ENCODE data around the gene SKI. TPM values are rescaled to one million over a fixed set of nuclear protein-coding genes. Genes with fewer than 3 reads are reported as not detected.

SKI gene
- total RNA-seq, 4 donors from 2014 or later, result 60.2 to 157 (median 79.0) TPM

DNA sequence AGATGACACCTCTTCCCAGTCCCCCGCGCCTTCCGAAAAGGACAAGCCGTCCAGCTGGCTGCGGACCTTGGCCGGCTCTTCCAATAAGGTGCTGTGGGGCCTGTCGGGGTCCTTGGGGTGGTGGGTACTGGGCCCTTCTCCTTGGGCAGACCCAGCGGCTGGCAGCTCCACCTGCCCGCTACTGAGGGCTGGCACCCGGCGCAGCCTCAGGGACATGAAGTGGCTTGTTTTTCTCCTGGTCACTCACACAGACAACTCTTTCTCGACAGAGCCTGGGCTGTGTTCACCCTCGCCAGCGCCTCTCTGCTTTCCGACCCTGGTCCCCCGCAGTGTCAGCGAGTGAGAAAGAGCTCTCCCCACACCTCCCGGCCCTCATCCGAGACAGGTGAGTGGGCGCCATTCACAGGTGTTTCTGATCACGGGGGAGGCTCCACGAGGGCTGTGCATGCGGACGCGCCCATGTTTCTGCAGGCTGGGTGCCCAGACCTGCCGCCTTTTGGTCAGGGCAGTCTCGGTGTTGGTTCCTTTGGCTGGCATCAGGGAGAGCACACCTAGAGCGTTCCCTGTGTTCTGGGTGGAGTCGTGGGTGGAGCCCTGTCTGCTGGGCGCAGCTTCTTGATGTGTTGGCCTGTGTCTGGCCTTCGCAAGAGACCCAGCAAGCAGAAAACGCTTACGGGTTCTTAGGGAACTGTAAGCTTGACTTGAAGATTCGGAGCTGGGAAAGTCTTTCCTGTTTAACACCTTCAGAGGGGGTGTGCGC, 75.1 kb downstream of the SKI start:
- H3K9me3 ChIP-seq, result no peaks in the 10 kb centered on the region
- peak overlapping the region in 3 of 4 donors; percentile 40 to 86 (median 81) for H3K27ac ChIP-seq
- WGBS, 2 donors (ENCODE audit: low coverage in 1 of 2), result 65 to 85% methylated on average over 4 to 10 of the region's 35 CpGs
- peaks cover 0 to 92% (median 49%) of the 10 kb centered on the region in 3 donors for H3K4me1 ChIP-seq
- H3K4me3 ChIP-seq, result no peak overlapping the region
- TF ChIP-seq EP300 (IDR thresholded peaks at IDR 0.05) (no peak), POLR2A (IDR thresholded peaks at IDR 0.05) (no peak), POLR2AphosphoS5 (IDR thresholded peaks at IDR 0.05) (no peak)
- TF ChIP-seq, protein P1, sequence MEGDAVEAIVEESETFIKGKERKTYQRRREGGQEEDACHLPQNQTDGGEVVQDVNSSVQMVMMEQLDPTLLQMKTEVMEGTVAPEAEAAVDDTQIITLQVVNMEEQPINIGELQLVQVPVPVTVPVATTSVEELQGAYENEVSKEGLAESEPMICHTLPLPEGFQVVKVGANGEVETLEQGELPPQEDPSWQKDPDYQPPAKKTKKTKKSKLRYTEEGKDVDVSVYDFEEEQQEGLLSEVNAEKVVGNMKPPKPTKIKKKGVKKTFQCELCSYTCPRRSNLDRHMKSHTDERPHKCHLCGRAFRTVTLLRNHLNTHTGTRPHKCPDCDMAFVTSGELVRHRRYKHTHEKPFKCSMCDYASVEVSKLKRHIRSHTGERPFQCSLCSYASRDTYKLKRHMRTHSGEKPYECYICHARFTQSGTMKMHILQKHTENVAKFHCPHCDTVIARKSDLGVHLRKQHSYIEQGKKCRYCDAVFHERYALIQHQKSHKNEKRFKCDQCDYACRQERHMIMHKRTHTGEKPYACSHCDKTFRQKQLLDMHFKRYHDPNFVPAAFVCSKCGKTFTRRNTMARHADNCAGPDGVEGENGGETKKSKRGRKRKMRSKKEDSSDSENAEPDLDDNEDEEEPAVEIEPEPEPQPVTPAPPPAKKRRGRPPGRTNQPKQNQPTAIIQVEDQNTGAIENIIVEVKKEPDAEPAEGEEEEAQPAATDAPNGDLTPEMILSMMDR (IDR thresholded peaks at IDR 0.05), result no peak
- H3K27me3 ChIP-seq, result no peaks in the 10 kb centered on the region
- no peak for ATAC-seq
- H3K36me3 ChIP-seq, result peaks cover 0 to 57% of the 10 kb centered on the region in 2 donors

DNA sequence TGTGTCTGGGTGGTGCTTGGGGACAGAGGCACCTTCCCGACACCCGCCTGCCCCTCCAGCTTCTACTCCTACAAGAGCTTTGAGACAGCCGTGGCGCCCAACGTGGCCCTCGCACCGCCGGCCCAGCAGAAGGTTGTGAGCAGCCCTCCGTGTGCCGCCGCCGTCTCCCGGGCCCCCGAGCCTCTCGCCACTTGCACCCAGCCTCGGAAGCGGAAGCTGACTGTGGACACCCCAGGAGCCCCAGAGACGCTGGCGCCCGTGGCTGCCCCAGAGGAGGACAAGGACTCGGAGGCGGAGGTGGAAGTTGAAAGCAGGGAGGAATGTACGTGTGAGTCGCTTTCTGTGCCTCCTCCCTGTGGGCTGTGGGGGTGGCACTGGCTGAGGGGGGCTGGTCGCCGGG, 75.7 kb downstream of the SKI start:
- Histone ChIP-seq H3K27ac (peak overlapping the region in 3 of 4 donors; percentile 40 to 86 (median 81)), H3K4me1 (peaks cover 0 to 86% (median 43%) of the 10 kb centered on the region in 3 donors)

DNA sequence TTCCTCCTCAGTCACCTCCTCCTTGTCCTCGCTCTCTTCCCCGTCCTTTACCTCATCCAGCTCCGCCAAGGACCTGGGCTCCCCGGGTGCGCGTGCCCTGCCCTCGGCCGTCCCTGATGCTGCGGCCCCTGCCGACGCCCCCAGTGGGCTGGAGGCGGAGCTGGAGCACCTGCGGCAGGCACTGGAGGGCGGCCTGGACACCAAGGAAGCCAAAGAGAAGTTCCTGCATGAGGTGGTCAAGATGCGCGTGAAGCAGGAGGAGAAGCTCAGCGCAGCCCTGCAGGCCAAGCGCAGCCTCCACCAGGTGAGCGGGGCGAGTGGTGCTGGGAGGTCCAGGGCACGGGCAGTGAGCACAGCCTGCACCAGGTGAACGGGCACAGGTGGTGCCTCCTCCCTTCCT, 76.2 kb downstream of the SKI start:
- Histone ChIP-seq H3K4me3 (no peak overlapping the region), H3K36me3 (peaks cover 0 to 68% of the 10 kb centered on the region in 2 donors), H3K4me1 (peaks cover 0 to 81% (median 38%) of the 10 kb centered on the region in 3 donors), H3K9me3 (no peaks in the 10 kb centered on the region), H3K27ac (peak overlapping the region in 3 of 4 donors; percentile 40 to 86 (median 81)), H3K27me3 (no peaks in the 10 kb centered on the region)
- ATAC-seq, result no peak
- TF ChIP-seq EP300 (IDR thresholded peaks at IDR 0.05), result no peak
- no peak for TF ChIP-seq POLR2AphosphoS5 (IDR thresholded peaks at IDR 0.05)
- TF ChIP-seq, protein P1 (IDR thresholded peaks at IDR 0.05), result no peak
- TF ChIP-seq POLR2A (IDR thresholded peaks at IDR 0.05), result no peak
- WGBS, 2 donors (ENCODE audit: low coverage in 1 of 2), result no CpG with 5 or more reads among the region's 22 CpGs

More for the DNA sequence above, 75.7 kb downstream of the SKI start:
- Histone ChIP-seq H3K27me3 (no peaks in the 10 kb centered on the region), H3K4me3 (no peak overlapping the region), H3K36me3 (peaks cover 0 to 63% of the 10 kb centered on the region in 2 donors), H3K9me3 (no peaks in the 10 kb centered on the region)
- ATAC-seq, result no peak
- no peak for TF ChIP-seq POLR2AphosphoS5 (IDR thresholded peaks at IDR 0.05)
- 77% methylated on average over 10 of the region's 26 CpGs; no CpG with 5 or more reads in 1 of the 2 donors for WGBS, 2 donors (ENCODE audit: low coverage in 1 of 2)

DNA sequence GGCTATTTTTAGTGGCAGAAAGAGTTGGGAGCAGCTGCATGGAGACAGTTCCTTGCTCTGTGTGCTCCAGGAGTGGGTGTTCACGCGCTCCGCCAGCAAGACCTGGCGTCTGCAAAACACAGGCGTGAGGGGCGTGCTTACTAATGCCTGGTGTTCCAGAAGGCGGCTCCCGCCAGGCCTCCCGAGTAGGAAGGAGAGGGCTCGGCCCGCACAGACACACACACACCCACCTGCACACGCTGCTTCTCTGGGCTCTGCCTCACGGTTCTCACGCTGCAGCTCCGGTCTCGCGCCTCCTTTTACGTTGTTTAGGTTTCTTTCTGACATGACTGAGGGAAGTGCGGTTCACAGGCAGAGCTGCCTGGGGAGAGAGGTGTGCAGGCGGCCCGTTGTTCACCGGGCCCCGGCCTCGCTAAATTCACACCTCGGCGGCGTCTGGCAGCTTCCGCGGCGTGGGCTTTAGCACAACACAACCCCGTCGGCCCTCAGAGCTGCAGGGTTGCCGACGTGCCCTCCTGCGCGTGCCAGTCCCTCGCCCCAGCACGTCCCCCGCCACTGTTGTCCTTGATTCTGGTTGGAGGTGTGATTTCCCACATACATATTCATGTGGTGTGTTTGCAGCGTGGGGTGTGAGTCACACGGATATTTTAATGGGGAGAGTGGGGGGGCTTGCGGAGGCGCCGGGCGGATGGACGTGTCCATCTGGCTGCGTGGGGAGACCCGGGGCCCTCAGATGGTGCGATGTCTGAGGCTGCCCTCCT, 77.0 kb downstream of the SKI start:
- Histone ChIP-seq H3K4me1 (peaks cover 0 to 77% (median 32%) of the 10 kb centered on the region in 3 donors), H3K27ac (peak overlapping the region in 3 of 4 donors; percentile 40 to 86 (median 81)), H3K4me3 (no peak overlapping the region), H3K9me3 (no peaks in the 10 kb centered on the region), H3K27me3 (no peaks in the 10 kb centered on the region), H3K36me3 (peaks cover 0 to 68% of the 10 kb centered on the region in 2 donors)
- no peak for TF ChIP-seq POLR2A (IDR thresholded peaks at IDR 0.05)
- no peak for TF ChIP-seq EP300 (IDR thresholded peaks at IDR 0.05)
- no peak for TF ChIP-seq POLR2AphosphoS5 (IDR thresholded peaks at IDR 0.05)
- TF ChIP-seq, protein P1 (IDR thresholded peaks at IDR 0.05), result no peak
- WGBS, 2 donors (ENCODE audit: low coverage in 1 of 2), result 60% methylated on average over 3 of the region's 49 CpGs; no CpG with 5 or more reads in 1 of the 2 donors
- ATAC-seq, result peak; percentile 25
